ENCODE data around the gene CSF3R.
"Not testable (repeated sequence)": the region's sequence is repeated elsewhere in the genome, so short reads cannot be mapped to it uniquely, and the experiment has no call there.

CSF3R gene

DNA sequence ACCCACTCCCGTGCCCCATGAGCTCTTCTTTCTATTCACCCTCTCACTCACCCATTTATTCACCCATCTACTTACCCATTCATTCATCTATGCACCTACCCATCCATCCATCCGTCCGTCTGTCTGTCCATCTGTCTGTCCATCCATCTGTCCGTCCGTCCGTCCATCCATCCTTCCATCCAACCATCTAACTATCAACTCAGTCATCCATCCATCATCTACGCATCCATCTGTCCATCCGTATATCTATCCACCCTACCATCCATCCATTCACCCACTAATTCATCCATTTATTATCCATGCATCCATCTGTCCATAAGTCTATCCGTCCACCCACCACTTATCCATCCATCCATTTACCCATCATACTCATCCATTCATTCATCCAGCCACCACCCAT lies 10.8 kb upstream of the CSF3R start:
- no peak for DNase-seq (ENCODE audit: low read depth, low spot score)
- Histone ChIP-seq H3K36me3 (ENCODE audit: insufficient read depth, low read length) (no peaks in the 10 kb centered on the region), H3K4me3 (no peak overlapping the region), H3K9ac (ENCODE audit: insufficient read length) (no peak overlapping the region), H3K27ac (no peak overlapping the region), H3K9me3 (ENCODE audit: low read depth, low read length) (no peaks in the 10 kb centered on the region)
- TF ChIP-seq FOXP2 (optimal IDR thresholded peaks at IDR 0.05; ENCODE audit: control extremely low read depth, extremely low read length, insufficient read depth) (no peak), EZH2 (IDR thresholded peaks at IDR 0.05) (no peak), POLR2AphosphoS5 (IDR thresholded peaks at IDR 0.05; ENCODE audit: borderline replicate concordance, low read depth, low read length) (no peak)

- no peak for DNase-seq (ENCODE audit: low read depth, low spot score)
- Histone ChIP-seq H3K9me3 (ENCODE audit: low read depth, low read length) (no peaks in the 10 kb centered on the region), H3K27ac (no peak overlapping the region), H3K36me3 (ENCODE audit: insufficient read depth, low read length) (no peaks in the 10 kb centered on the region), H3K9ac (ENCODE audit: insufficient read length) (no peak overlapping the region), H3K4me3 (no peak overlapping the region)
- TF ChIP-seq FOXP2 (optimal IDR thresholded peaks at IDR 0.05; ENCODE audit: control extremely low read depth, extremely low read length, insufficient read depth) = no peak
- TF ChIP-seq EZH2 (IDR thresholded peaks at IDR 0.05) = no peak
- TF ChIP-seq POLR2AphosphoS5 (IDR thresholded peaks at IDR 0.05; ENCODE audit: borderline replicate concordance, low read depth, low read length) = no peak
Observed at GRCh38 chr1:36492491-36492890, 9.8 kb upstream of the CSF3R start.

DNA sequence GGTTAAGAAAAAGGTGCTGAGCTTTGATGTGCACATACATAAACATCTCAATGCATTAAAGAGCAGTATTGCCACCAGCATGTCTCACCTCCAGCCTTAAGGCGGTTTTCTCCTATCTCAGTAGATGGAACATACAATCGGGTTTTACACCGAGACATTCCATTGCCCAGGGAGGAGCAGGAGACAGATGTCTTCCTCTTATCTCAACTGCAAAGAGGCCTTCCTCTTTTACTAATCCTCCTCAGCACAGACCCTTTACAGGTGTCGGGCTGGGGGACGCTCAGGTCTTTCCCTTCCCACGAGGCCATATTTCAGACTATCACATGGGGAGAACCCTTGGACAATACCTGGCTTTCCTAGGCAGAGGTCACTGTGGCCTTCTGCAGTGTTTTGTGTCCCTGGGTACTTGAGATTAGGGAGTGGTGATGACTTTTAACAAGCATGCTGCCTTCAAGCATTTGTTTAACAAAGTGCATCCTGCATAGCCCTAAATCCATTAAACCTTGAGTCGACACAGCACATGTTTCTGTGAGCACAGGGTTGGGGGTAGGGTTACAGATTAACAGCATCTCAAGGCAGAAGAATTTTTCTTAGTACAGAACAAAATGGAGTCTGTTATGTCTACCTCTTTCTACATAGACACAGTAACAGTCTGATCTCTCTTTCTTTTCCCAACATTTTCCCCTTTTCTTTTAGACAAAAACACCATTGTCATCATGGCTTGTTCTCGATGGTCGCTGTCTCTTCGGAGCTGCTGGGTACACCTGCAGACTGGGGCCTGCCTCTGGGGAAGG lies 6.7 kb upstream of the CSF3R start:
- not testable (repeated sequence) for H3K9me3 ChIP-seq (ENCODE audit: low read depth, low read length); H3K27ac ChIP-seq; H3K4me3 ChIP-seq; H3K9ac ChIP-seq (ENCODE audit: insufficient read length); H3K36me3 ChIP-seq (ENCODE audit: insufficient read depth, low read length); DNase-seq (ENCODE audit: low read depth, low spot score)

DNA sequence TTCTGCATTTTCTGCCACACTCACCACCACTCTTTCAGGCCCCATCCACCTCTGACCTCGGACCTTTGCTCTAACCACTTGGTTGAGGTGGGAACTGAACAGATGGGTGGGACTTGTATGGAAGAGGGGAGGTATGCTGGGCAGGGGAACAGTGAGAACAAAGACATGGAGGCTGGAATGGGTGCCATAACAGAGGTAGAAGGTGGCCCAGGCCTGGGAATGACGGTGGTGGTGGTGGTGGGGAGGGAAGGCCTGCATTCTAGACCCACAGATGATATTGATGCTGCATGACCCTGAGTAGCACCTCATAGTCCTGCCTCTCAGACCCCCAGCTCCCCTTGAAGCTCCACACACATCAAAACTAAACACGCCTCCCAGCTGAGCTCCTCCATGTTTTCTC lies 5.2 kb upstream of the CSF3R start:
- DNase-seq (ENCODE audit: low read depth, low spot score) = no peak
- H3K36me3 ChIP-seq (ENCODE audit: insufficient read depth, low read length) = no peaks in the 10 kb centered on the region
- H3K9ac ChIP-seq (ENCODE audit: insufficient read length) = no peak overlapping the region
- no peak overlapping the region for H3K27ac ChIP-seq
- TF ChIP-seq FOXP2 (optimal IDR thresholded peaks at IDR 0.05; ENCODE audit: control extremely low read depth, extremely low read length, insufficient read depth) (no peak), EZH2 (IDR thresholded peaks at IDR 0.05) (no peak), POLR2AphosphoS5 (IDR thresholded peaks at IDR 0.05; ENCODE audit: borderline replicate concordance, low read depth, low read length) (no peak)
- no peak overlapping the region for H3K4me3 ChIP-seq
- H3K9me3 ChIP-seq (ENCODE audit: low read depth, low read length) = no peaks in the 10 kb centered on the region

GRCh38 chr1:36487336-36487725 lies 4.6 kb upstream of the CSF3R start:
- not testable (repeated sequence) for H3K9ac ChIP-seq (ENCODE audit: insufficient read length); H3K9me3 ChIP-seq (ENCODE audit: low read depth, low read length); H3K27ac ChIP-seq; DNase-seq (ENCODE audit: low read depth, low spot score); H3K4me3 ChIP-seq; H3K36me3 ChIP-seq (ENCODE audit: insufficient read depth, low read length)

DNA sequence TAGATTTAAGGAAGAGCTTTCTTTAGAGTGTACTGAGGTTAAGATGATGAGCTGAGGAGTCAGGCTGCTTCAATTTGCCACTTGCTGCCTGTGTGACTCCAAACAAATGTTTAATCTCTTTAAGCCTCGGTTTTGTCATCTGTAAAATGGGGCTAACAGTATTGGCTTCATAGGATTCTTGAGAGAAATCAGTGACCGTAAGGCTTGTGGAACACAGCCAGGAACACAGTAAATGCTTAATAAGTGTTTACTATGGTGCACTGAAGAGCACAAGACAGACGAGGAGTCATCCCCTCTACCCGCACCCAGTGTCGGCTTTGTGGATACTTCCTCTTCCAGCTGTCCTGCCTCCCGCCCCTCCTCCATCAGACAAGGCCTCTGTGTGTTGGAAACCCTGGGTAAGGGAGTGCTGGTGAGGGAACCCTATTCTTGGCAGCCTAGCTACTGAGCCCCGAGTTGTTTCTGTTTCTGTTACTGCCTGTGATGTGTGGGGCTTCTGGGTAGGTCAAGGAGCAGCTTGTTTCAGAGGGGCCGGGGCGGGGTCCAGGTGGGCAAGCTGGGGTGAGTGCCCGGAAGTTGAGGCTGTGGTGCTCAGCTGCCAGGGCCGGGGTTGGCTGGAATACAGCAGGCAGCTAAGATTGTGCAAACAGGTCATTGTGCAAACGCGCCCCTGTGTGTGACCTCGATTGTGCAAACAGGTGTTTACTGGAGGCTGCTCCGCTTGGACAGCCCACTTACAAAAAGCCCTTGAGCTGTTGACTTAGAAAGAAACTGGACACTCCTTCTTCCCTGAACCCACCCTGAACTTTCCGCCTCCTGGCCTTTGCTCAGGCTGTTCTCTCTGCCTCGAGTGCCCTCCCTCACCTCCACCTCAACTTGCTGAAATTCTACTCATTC lies 4.0 kb upstream of the CSF3R start:
- Histone ChIP-seq H3K36me3 (ENCODE audit: insufficient read depth, low read length) (no peaks in the 10 kb centered on the region), H3K9me3 (ENCODE audit: low read depth, low read length) (no peaks in the 10 kb centered on the region), H3K27ac (no peak overlapping the region), H3K9ac (ENCODE audit: insufficient read length) (no peak overlapping the region), H3K4me3 (no peak overlapping the region)
- no peak for TF ChIP-seq POLR2AphosphoS5 (IDR thresholded peaks at IDR 0.05; ENCODE audit: borderline replicate concordance, low read depth, low read length)
- no peak for TF ChIP-seq EZH2 (IDR thresholded peaks at IDR 0.05)
- TF ChIP-seq FOXP2 (optimal IDR thresholded peaks at IDR 0.05; ENCODE audit: control extremely low read depth, extremely low read length, insufficient read depth) = no peak
- DNase-seq (ENCODE audit: low read depth, low spot score) = no peak

- no peak overlapping the region for H3K4me3 ChIP-seq
- H3K9ac ChIP-seq (ENCODE audit: insufficient read length) = no peak overlapping the region
- no peak for DNase-seq (ENCODE audit: low read depth, low spot score)
Observed at GRCh38 chr1:36486093-36486438, 3.4 kb upstream of the CSF3R start.

GRCh38 chr1:36484099-36484498 lies 1.4 kb upstream of the CSF3R start:
- DNase-seq (ENCODE audit: low read depth, low spot score) = no peak
- TF ChIP-seq FOXP2 (optimal IDR thresholded peaks at IDR 0.05; ENCODE audit: control extremely low read depth, extremely low read length, insufficient read depth) (no peak), POLR2AphosphoS5 (IDR thresholded peaks at IDR 0.05; ENCODE audit: borderline replicate concordance, low read depth, low read length) (no peak), EZH2 (IDR thresholded peaks at IDR 0.05) (no peak)

More at GRCh38 chr1:36486093-36486438, 3.4 kb upstream of the CSF3R start:
- no peak overlapping the region for H3K27ac ChIP-seq
- no peaks in the 10 kb centered on the region for H3K9me3 ChIP-seq (ENCODE audit: low read depth, low read length)
- H3K36me3 ChIP-seq (ENCODE audit: insufficient read depth, low read length) = no peaks in the 10 kb centered on the region
- TF ChIP-seq FOXP2 (optimal IDR thresholded peaks at IDR 0.05; ENCODE audit: control extremely low read depth, extremely low read length, insufficient read depth) = no peak
- TF ChIP-seq EZH2 (IDR thresholded peaks at IDR 0.05) = no peak
- no peak for TF ChIP-seq POLR2AphosphoS5 (IDR thresholded peaks at IDR 0.05; ENCODE audit: borderline replicate concordance, low read depth, low read length)

More at GRCh38 chr1:36484099-36484498, 1.4 kb upstream of the CSF3R start:
- no peak overlapping the region for H3K4me3 ChIP-seq
- H3K9me3 ChIP-seq (ENCODE audit: low read depth, low read length) = no peaks in the 10 kb centered on the region
- no peak overlapping the region for H3K9ac ChIP-seq (ENCODE audit: insufficient read length)
- no peak overlapping the region for H3K27ac ChIP-seq
- H3K36me3 ChIP-seq (ENCODE audit: insufficient read depth, low read length) = no peaks in the 10 kb centered on the region
